ENCODE measurements around the gene RASA2.

DNA sequence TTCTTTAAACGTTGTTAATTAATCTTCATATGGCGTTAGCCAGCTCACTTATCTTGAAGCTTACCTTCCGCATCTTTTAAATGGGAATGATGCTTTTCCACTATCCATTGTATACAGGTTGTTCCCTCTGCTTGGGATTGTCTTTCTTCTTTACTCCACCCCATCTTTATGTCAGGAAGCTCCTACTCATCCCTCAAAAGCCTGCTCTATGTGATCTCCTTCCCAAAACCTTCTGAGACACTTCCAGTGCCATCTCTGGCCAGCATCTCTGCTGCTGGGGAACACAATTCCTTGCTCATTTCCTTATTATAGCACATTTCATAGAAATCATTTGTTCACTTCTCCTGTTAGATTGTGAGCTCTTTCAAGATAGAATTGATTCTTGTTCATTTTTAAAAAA, 4.3 kb downstream of the RASA2 start:
- TF ChIP-seq EZH2 (IDR thresholded peaks at IDR 0.05; ENCODE audit: low read length): no peak
- TF ChIP-seq, protein P1, sequence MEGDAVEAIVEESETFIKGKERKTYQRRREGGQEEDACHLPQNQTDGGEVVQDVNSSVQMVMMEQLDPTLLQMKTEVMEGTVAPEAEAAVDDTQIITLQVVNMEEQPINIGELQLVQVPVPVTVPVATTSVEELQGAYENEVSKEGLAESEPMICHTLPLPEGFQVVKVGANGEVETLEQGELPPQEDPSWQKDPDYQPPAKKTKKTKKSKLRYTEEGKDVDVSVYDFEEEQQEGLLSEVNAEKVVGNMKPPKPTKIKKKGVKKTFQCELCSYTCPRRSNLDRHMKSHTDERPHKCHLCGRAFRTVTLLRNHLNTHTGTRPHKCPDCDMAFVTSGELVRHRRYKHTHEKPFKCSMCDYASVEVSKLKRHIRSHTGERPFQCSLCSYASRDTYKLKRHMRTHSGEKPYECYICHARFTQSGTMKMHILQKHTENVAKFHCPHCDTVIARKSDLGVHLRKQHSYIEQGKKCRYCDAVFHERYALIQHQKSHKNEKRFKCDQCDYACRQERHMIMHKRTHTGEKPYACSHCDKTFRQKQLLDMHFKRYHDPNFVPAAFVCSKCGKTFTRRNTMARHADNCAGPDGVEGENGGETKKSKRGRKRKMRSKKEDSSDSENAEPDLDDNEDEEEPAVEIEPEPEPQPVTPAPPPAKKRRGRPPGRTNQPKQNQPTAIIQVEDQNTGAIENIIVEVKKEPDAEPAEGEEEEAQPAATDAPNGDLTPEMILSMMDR (optimal IDR thresholded peaks at IDR 0.05 in 1 of 3, IDR thresholded peaks at IDR 0.05 in 1 of 3, conservative IDR thresholded peaks at IDR 0.05 in 1 of 3; ENCODE audit: extremely low read depth in 1 of 3, insufficient read depth in 2 of 3, low read length in 3 of 3): no peak
